GM19397 (cell line): ENCODE measurements around the gene CLCF1.
"Not testable (repeated sequence)": the region's sequence is repeated elsewhere in the genome, so short reads cannot be mapped to it uniquely, and the experiment has no call there.

ENCODE experiments used
- ATAC-seq: cut with Tn5 transposase; IDR thresholded peaks from one replicate; pipeline ENCODE4 v1.9.1; 2021; ENCODE audit warnings: mild to moderate bottlenecking, moderate library complexity; ENCODE audit not compliant: unreplicated experiment

CLCF1 gene

DNA sequence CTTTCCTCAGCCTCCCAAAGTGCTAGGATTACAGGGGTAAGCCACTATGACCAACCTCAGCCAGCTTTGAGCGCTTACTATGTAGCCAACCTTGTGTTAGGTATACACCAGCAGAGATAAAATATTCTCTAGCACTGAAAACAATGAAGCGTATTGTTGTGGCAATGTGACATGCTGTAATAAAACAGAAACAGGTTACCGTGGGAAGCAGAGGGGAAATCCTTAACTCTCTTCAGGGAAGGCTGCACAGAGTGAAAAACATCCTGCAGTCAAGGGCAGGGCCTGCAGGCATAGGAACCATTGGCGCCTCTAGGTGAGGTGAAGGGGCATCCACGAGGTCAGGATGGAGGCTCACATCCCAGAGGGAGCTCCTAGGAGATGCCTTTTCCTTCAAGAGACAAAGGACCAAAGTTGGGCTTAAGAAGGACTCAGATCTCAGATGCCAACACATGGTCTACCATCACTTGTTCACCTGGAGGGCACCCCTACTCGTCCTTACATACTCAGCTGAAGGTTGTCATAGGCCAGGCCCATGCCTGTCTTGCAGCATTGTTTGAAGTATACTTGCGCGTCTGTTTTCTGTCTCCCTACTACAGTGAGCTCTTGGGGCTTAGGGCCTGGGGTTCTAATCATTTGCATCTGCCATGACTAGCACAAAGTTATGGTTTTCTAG lies 28.0 kb downstream of the CLCF1 start:
- no peak for ATAC-seq

DNA sequence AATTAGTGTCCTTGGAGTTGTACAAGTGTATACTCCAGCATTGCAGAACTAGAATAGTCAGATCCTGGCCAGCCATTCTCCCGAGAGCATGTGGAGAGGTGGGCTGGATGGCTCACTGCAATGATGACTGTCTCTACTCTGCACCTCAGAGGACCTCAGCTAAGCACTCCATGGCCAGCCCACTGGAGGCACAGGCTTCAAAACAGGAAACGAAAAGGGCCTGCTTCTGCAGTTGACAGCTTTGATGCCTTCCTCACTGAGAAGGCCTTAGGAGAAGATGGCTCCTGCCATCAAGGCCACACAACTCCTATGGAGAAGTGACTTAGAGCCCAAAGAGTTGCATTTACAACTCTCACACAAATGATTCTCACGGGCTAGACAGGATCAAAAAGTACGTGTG lies 29.1 kb downstream of the CLCF1 start:
- no peak for ATAC-seq

DNA sequence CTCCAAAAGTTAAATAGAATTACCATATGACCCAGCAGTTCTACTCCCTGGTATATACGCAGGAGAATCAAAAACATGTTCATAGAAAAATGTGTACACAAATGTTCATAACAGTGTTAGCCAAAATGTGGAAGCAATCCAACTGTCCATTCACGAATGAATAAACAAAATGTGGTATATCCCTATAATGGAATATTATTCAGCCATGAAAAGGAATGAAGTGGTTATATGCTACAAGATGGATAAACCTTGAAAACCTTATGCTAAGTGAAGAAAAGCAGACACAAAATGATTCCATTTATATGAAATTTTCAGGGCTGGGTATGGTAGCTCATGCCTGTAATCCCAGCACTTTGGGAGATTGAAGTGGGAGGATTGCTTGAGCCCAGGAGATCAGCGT lies 36.1 kb downstream of the CLCF1 start:
- no peak for ATAC-seq

DNA sequence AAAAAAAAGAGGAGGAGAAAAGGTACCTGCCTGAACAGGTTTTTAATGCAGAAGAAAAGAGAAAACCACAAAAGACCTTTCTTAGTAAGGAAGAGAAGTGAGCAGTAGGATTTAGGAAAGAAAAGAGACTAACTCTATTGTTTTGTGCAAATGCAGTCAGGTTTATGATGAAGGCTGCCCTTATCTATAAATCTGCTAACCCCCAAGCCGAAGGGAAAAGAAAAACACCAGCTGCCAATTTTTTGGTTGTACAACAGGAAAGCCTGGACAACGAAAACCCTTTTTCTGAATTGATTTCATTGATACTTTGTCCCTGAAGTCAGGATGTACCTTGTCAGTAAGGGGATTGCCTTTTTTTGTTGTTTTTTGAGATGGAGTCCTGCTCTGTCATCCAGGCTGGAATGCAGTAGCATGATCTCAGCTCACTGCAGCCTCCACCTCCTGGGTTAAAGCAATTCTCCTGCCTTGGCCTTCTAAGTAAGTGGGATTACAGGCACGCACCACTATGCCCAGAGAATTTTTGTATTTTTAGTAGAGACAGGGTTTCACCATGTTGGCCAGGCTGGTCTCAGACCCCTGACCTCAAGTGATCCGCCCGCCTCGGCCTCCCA lies 41.2 kb downstream of the CLCF1 start:
- no peak for ATAC-seq

DNA sequence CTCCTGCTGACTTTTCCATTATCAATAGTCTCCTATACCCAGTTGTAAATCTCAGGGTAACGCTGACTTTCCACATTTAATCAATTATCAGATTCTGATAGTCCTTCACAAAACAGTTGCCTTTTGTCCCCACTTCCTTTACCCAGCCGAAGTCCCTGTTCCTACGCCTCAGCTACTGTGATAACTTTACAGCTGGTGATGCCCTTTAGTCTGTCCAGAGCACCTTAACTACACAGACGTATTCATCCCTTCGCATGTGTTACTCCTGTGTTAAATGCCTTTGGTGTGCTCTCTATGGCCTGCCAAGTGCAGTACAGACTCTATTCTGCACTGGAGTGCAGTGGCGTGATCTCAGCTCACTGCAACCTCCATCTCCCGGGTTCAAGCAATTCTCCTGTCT lies 49.9 kb downstream of the CLCF1 start:
- ATAC-seq: no peak

DNA sequence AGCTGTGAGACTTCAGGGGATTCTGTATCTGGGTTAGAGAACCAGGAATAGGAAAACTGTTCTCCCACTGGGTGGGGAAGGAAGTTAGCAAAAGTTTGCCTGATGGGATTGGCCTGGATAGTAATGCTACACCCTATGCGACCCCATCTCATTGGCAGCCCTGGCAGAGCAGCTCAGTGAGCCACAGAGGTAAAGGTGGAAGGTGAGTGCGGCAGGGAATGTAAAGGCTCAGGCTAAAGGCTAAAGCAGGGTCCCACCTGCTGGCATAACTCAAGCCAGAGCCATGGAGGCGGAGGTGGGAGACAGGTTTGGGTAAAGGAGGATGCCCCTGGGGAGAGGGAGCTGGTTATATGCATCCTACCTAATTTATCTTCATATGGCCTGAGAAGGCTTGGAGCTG lies 51.3 kb downstream of the CLCF1 start:
- ATAC-seq: no peak

DNA sequence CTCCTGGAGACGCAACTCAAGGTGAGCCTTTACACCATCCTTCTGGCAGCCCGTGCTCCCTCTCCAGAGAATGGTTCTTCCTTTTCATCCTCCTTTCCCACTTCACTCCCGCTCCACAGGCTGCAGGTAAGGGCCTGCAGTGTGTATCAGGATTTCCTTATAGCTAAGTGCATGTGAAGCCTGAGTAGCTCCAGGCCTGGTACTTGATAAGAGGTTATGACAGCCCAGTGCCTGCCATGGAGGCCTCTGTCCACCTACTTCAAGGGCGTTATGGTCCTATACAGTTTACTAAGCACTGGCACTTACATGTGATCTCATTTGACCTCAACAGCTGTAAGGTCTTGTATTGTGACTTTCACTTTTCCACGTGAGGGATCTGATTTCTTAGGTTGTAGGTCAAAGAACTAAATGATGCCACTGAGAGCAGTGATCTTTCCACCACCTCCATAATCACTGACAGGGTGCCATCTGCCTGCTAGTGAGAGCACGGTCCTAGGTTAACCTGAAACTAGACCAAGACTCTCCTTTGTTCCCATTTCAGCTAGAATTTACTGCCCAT lies 52.0 kb downstream of the CLCF1 start:
- no peak for ATAC-seq

DNA sequence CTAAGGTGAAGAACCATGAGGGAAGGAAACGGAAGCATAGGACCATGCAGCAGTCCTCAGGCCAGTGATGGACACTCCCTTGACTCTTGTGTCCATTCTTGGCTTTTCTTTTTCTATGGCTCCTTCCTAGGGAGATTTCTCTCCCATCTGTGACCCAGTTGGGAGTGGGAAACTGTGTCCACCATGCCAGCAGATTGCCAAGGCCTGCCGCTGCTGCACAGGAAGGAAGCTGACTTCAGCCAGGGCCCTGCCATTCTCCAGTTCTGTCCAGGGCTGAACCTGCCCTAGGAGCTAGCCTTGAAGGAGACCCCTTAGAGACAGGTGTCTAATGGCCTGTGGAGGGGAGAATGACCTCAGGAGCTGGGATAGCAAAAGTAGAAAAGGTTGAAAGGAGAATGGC lies 52.7 kb downstream of the CLCF1 start:
- no peak for ATAC-seq

DNA sequence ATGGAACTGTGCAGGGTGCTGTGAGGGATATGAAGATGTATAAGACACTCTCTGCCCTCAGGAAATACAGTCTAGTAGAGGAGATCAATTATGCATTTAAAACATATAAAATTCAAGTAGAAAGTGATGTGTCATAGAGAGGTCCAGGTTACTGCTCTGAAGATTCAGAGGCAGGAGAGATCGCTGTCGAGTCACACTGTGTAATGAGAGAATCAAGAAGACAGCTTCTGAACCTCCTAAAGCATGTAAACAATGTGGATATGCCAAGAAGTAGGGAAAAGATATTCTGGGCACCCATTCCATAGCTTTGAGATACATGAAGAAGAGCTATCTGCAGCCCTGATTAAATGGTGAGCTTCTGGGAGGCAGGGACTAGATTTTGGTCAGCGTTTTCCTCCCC lies 53.4 kb downstream of the CLCF1 start:
- ATAC-seq: no peak

DNA sequence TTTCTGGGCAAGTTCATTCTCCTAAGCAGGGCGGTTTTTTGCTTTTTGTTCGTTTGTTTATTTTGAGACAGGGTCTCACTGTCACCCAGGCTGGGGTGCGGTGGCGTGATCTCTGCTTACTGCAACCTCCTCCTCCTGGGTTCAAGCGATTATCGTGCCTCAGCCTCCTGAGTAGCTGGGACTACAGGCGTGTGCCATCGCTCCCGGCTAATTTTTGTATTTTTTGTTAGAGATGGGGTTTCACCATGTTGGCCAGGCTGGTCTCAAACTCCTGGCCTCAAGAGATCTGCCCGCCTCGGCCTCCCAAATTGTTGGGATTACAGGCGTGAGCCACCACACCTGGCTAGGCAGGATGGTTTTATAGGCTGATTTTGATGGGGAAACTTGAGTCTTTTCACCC lies 54.5 kb downstream of the CLCF1 start:
- not testable (repeated sequence) for ATAC-seq

DNA sequence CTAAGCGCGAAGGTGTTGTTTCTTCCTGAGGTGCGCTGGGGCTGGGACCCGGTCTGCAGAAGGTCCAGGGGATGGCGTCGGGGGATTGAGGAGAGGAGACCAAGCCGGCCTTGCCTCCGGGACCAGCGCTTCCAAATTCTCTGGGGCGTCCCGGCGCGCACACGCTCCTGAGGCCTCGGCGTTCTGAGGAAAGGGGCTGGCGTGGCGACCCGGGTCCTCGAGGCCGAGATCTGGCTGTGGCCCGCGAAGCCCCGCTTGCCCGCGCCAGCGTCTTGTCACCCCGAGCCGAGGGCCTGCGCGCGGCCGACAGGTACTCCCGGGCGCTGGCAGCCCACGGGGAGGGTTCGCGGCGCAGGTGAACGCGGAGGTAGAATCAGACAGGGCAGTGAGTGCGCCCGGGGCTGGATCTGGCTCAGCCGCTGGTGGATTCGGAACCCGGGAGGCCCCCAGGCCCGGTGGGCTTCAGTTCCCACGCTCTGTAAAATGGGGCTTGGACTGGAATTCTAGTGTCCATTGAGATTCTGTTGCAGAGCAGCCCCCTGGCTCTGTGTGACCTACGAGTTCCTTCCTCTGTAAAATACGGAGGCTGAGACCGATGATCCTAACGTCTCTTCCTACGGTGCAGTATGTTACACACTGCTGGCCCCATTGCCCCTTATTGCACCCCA lies 55.4 kb downstream of the CLCF1 start:
- ATAC-seq: peak; percentile 20

DNA sequence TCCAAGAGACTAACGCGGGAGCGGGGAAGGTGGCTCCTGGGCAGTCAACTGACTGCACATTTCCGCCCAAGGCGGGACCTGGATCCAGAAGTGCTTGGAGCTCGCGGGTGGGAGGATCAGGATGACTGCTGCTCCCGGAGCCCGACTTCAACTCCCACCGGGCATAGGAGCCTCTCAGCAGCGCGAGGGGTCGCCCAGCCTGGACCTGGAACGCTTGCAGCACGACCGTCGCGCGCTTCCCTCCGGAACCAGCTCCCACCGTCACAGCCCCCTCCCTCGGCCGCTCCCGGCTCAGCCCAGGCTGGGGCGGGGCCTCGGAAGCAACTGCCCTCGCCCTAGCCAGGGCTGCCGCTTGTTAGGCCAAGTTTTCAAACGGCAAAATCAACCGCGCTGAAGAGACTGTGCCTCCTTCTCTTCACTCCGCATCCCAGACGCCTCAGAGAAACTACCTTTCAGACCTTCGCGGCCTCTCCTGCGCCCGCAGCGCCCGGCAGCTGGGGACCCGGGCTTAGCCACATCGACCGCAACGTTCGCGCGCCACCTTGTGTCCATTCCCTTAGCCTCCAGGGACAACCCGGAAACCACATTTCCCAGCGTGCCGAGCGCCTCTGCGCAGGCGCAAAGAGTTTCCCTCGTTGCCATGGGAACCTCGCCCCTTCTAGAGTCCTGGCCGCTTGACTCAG lies 56.1 kb downstream of the CLCF1 start:
- ATAC-seq: peak; percentile 79

DNA sequence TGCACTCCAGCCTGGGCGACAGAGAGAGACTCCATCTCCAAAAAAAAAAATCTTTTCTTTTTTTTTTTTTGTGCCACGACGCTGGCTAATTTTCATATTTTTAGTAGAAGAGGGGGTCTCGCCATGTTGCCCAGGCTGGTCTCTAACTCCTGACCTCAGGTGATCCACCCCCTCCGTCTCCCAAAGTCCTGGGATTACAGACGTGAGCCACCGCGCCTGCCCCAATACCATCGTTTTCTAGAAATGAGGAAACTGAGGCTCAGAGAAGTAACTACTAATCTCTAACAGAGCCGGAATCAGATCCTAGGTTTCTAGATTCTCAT lies 56.6 kb downstream of the CLCF1 start:
- no peak for ATAC-seq

DNA sequence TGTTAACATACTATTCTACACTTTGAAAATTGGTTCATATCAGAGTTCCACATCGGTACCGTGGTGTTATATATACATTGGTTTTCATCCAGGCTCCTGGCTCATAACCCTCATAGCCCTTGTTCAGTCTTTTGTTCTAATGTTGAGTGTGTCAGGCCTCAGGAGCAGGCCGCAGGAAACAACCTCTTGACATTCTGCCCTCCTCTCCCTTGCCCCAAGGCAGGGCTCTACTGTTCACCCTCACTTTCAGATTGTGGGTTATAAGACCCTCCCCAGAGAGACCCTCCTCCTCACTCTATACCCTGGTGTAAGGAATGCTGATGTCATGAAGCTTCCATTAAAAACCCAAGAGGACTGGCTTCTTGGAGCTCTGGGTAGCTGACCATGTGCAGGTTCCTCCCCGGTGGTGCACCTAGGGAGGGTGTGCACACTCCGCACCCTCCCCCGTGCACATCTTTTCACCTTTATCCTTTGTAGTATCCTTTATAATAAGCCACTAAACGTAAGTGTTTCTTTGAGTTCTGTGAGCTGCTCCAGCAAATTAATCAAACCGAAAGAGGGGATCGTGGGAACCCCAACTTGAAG lies 58.0 kb downstream of the CLCF1 start:
- ATAC-seq: no peak

DNA sequence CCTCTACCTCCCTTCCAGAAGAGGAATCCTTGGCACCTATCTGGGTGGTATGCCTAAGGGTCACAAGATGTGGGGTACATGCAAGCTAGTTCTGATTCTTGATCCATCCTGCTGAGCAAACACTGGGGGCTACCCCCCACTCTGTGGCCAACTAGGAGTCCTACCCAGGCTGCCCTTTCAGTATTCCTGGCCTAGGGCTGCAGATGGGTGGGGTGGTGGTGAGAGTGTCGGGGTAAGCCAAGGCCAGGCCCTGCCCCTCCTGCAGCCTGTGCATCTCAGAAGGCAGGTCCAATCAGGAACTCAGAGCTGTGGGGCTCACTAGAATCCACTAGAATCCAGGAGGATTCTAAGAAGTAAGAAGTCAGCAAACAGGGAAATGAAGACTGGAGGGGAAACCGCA lies 59.2 kb downstream of the CLCF1 start:
- no peak for ATAC-seq
